ENCODE data around the gene CNTN2. TPM values are rescaled to one million over a fixed set of nuclear protein-coding genes. Genes with fewer than 3 reads are reported as not detected.

Gene CNTN2
- polyA plus RNA-seq, 1 donor: 1.2 TPM

DNA sequence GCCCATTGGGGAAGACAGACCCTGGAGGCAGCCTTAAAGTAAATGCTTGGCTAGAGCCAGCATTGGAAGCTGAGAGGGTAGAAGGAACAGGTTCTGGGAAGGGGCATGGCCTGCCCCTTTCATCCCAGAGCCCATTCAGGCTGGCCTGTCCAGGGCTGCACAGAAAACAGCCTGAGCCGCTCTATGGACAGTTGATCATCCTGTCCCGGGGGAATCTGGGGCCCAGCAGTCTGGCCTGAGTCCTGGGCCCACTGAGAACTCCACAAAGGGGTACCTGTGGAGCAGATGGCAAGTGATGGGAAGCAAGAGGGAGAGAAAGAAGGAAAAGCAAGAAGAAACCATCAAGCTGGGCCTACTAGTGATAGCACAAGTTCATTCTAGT, 28.0 kb downstream of the CNTN2 start:
- WGBS (ENCODE audit: insufficient coverage, low lambda C conversion rate): no CpG with 5 or more reads among the region's 2 CpGs
- no peaks in the 10 kb centered on the region for H3K4me1 ChIP-seq (ENCODE audit: control insufficient read depth, insufficient read depth, low read length)
- no peaks in the 10 kb centered on the region for H3K36me3 ChIP-seq (ENCODE audit: control insufficient read depth, insufficient read depth, low read length)
- no peak for DNase-seq
- H3K4me3 ChIP-seq (ENCODE audit: low read length): no peak overlapping the region
- H3K27me3 ChIP-seq (ENCODE audit: control insufficient read depth, insufficient read depth, low read length): no peaks in the 10 kb centered on the region
- H3K27ac ChIP-seq (ENCODE audit: low read length): no peak overlapping the region
- no peaks in the 10 kb centered on the region for H3K9me3 ChIP-seq (ENCODE audit: control insufficient read depth, low read depth, low read length)

DNA sequence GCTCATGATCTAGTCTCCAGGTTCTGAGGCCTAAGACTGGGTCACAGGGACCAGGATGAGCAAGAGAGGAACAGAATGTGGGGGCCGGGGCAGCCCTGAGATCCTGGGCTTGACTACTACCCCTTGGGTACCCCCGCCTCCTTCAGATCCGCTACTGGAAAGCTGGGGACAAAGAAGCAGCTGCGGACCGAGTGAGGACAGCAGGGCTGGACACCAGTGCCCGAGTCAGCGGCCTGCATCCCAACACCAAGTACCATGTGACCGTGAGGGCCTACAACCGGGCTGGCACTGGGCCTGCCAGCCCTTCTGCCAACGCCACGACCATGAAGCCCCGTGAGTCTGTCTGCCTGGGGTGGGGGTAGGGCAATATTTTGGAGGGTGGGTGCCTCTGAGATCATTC, 28.8 kb downstream of the CNTN2 start:
- Histone ChIP-seq H3K27ac (ENCODE audit: low read length) (no peak overlapping the region), H3K4me3 (ENCODE audit: low read length) (no peak overlapping the region), H3K4me1 (ENCODE audit: control insufficient read depth, insufficient read depth, low read length) (no peaks in the 10 kb centered on the region), H3K36me3 (ENCODE audit: control insufficient read depth, insufficient read depth, low read length) (no peaks in the 10 kb centered on the region), H3K27me3 (ENCODE audit: control insufficient read depth, insufficient read depth, low read length) (no peaks in the 10 kb centered on the region), H3K9me3 (ENCODE audit: control insufficient read depth, low read depth, low read length) (no peaks in the 10 kb centered on the region)
- no CpG with 5 or more reads among the region's 12 CpGs for WGBS (ENCODE audit: insufficient coverage, low lambda C conversion rate)
- no peak for DNase-seq

DNA sequence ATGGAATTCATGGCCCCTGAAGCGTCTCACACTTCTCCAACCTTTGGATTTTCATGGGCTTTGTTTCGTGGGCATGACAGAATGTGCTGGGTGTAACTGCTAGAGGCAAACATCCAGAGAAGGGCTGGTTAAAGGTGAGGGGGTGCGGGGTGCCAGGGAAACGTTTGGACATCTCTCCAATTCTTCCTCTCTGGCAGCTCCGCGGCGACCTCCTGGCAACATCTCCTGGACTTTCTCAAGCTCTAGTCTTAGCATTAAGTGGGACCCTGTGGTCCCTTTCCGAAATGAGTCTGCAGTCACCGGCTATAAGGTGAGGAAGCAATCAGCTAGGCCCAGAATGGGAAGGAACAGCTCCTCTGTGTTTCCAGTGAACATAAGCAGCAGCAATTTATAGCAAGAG, 29.3 kb downstream of the CNTN2 start:
- Histone ChIP-seq H3K27me3 (ENCODE audit: control insufficient read depth, insufficient read depth, low read length) (no peaks in the 10 kb centered on the region), H3K4me1 (ENCODE audit: control insufficient read depth, insufficient read depth, low read length) (no peaks in the 10 kb centered on the region), H3K36me3 (ENCODE audit: control insufficient read depth, insufficient read depth, low read length) (no peaks in the 10 kb centered on the region), H3K9me3 (ENCODE audit: control insufficient read depth, low read depth, low read length) (no peaks in the 10 kb centered on the region), H3K27ac (ENCODE audit: low read length) (no peak overlapping the region), H3K4me3 (ENCODE audit: low read length) (no peak overlapping the region)
- DNase-seq: no peak
- WGBS (ENCODE audit: insufficient coverage, low lambda C conversion rate): no CpG with 5 or more reads among the region's 9 CpGs

DNA sequence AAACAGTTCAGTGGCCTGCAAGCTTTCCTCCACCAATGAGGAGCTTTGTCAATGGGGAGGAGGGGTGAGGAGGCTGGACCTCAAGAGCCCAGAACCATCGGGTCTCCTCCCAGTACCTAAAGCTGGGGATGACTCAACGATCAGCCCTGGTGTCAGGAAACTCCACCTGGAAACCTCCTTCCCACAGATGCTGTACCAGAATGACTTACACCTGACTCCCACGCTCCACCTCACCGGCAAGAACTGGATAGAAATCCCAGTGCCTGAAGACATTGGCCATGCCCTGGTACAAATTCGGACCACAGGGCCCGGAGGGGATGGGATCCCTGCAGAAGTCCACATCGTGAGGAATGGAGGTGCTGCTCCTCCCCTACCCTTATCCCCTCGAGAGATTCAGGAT, 29.9 kb downstream of the CNTN2 start:
- no CpG with 5 or more reads among the region's 8 CpGs for WGBS (ENCODE audit: insufficient coverage, low lambda C conversion rate)
- Histone ChIP-seq H3K4me1 (ENCODE audit: control insufficient read depth, insufficient read depth, low read length) (no peaks in the 10 kb centered on the region), H3K4me3 (ENCODE audit: low read length) (no peak overlapping the region)

DNA sequence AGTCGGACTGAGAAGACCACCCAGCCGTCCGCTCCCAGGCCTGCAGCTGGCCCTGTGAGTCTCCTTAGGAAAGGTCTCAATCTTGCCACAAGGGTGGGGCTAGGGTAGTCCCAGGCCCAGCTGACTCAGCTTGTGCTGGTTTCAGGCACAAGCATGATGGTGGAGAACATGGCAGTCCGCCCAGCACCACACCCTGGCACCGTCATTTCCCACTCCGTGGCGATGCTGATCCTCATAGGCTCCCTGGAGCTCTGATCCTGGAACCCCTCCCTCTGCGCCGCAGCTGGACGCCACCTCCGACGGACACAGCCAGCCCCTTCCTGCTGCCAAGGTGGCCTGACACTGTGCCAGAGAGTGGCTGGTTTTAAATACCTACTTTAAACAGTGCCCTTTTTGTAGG, 30.5 kb downstream of the CNTN2 start:
- no CpG with 5 or more reads among the region's 12 CpGs for WGBS (ENCODE audit: insufficient coverage, low lambda C conversion rate)

More for the DNA sequence above, 29.9 kb downstream of the CNTN2 start:
- H3K27ac ChIP-seq (ENCODE audit: low read length): no peak overlapping the region
- DNase-seq: no peak
- H3K27me3 ChIP-seq (ENCODE audit: control insufficient read depth, insufficient read depth, low read length): no peaks in the 10 kb centered on the region
- no peaks in the 10 kb centered on the region for H3K9me3 ChIP-seq (ENCODE audit: control insufficient read depth, low read depth, low read length)
- no peaks in the 10 kb centered on the region for H3K36me3 ChIP-seq (ENCODE audit: control insufficient read depth, insufficient read depth, low read length)

DNA sequence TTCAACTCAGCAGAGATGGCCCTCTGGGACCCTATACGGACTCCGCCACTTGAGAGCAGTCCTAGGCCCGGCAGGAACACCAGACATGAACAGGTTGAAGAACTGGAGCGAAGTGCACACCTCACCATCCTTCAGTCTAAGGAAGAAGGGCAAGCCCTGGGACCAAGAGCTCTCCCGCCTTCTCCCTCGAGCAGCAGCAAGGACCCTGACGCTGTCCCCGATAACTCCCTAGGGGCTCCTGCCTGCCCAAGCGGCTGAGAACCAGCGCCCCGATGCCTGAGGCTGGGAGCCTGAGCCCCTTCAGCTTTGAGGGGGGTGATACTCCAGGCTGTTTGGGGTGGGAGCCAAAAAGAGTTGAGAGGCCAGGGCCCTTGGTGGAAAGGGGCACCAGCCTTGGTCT, 31.1 kb downstream of the CNTN2 start:
- H3K27me3 ChIP-seq (ENCODE audit: control insufficient read depth, insufficient read depth, low read length): no peaks in the 10 kb centered on the region
- no CpG with 5 or more reads among the region's 11 CpGs for WGBS (ENCODE audit: insufficient coverage, low lambda C conversion rate)

More for the DNA sequence above, 30.5 kb downstream of the CNTN2 start:
- no peak for DNase-seq
- Histone ChIP-seq H3K4me3 (ENCODE audit: low read length) (no peak overlapping the region), H3K9me3 (ENCODE audit: control insufficient read depth, low read depth, low read length) (no peaks in the 10 kb centered on the region), H3K36me3 (ENCODE audit: control insufficient read depth, insufficient read depth, low read length) (no peaks in the 10 kb centered on the region), H3K27me3 (ENCODE audit: control insufficient read depth, insufficient read depth, low read length) (no peaks in the 10 kb centered on the region), H3K4me1 (ENCODE audit: control insufficient read depth, insufficient read depth, low read length) (no peaks in the 10 kb centered on the region), H3K27ac (ENCODE audit: low read length) (no peak overlapping the region)

DNA sequence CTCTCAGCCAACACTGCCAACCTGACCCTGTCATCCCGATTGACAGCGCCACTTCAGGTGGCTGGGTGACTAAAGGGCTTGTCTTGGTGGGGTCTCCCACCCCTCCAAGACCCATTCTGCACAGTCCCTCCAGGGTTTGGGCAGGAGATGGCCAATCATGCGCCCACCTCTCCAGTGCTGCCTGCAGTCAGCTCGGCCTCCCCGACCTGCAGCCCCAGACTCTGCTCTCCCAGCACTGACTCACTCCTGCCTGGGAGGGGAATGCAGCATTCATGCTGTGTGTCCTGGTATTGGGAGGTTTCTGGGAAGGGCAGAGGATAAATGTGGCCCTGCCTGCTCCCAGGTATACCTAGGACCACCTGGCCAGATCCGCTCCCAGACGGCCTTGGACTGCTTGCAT, 31.5 kb downstream of the CNTN2 start:
- no peak for DNase-seq
- no peaks in the 10 kb centered on the region for H3K27me3 ChIP-seq (ENCODE audit: control insufficient read depth, insufficient read depth, low read length)
- H3K4me3 ChIP-seq (ENCODE audit: low read length): no peak overlapping the region
- no peak overlapping the region for H3K27ac ChIP-seq (ENCODE audit: low read length)
- H3K9me3 ChIP-seq (ENCODE audit: control insufficient read depth, low read depth, low read length): no peaks in the 10 kb centered on the region
- WGBS (ENCODE audit: insufficient coverage, low lambda C conversion rate): no CpG with 5 or more reads among the region's 7 CpGs
- H3K36me3 ChIP-seq (ENCODE audit: control insufficient read depth, insufficient read depth, low read length): no peaks in the 10 kb centered on the region
- no peaks in the 10 kb centered on the region for H3K4me1 ChIP-seq (ENCODE audit: control insufficient read depth, insufficient read depth, low read length)

More for the DNA sequence above, 31.1 kb downstream of the CNTN2 start:
- no peak for DNase-seq
- H3K9me3 ChIP-seq (ENCODE audit: control insufficient read depth, low read depth, low read length): no peaks in the 10 kb centered on the region
- no peaks in the 10 kb centered on the region for H3K4me1 ChIP-seq (ENCODE audit: control insufficient read depth, insufficient read depth, low read length)
- no peak overlapping the region for H3K27ac ChIP-seq (ENCODE audit: low read length)
- no peak overlapping the region for H3K4me3 ChIP-seq (ENCODE audit: low read length)
- no peaks in the 10 kb centered on the region for H3K36me3 ChIP-seq (ENCODE audit: control insufficient read depth, insufficient read depth, low read length)

DNA sequence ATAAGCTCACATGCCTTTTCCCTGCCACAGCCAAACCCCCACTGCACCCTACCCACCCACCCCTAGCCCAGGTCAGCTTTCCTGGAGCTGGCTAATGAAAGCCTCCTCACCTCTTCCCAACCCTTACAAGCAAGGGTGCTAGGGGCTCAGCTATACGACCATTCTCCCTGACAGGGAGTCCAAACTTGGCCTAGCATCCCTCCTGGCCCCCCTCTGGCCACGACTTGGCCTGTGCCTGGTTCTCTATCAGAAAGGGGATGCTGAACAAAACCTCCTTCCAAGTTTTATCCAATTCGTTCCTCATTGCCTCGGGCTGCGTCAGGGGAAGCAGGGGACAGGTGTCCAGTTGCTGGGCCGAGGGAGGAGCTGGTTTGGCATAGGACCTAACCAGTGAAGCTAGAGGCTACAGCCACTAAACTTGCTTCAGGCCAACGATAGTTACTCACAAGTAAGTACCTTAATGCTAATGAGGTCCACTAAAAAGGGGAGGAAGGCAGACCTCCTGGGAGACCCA, 32.7 kb downstream of the CNTN2 start:
- no CpG with 5 or more reads among the region's 7 CpGs for WGBS (ENCODE audit: insufficient coverage, low lambda C conversion rate)
- no peaks in the 10 kb centered on the region for H3K36me3 ChIP-seq (ENCODE audit: control insufficient read depth, insufficient read depth, low read length)
- no peaks in the 10 kb centered on the region for H3K4me1 ChIP-seq (ENCODE audit: control insufficient read depth, insufficient read depth, low read length)
- H3K27ac ChIP-seq (ENCODE audit: low read length): no peak overlapping the region
- H3K4me3 ChIP-seq (ENCODE audit: low read length): no peak overlapping the region
- DNase-seq: no peak
- H3K9me3 ChIP-seq (ENCODE audit: control insufficient read depth, low read depth, low read length): no peaks in the 10 kb centered on the region
- H3K27me3 ChIP-seq (ENCODE audit: control insufficient read depth, insufficient read depth, low read length): no peaks in the 10 kb centered on the region

DNA sequence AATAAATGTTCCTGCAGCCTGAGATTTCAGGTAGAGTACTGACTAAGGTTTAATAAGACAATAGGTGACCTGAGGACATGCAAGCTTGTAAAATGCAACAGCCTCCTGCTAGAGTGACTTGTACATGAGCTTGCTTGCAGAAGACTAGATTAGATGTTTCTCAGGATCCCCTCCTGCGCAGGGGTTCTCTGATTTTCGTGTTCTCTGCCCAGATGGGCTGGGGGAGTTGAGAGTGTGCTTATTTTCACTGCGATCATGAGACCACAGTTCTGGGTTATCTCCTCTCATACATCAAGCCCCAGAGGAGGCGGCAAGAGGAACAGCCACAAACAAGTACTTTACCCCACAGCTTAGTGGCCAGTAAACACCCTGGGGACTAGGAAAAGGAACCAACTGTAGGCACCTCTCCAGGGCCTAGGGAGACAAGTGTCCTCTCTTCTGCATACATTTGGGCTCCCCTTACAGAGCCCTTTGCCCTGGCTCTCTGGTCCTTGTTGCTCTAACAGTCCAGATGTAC, 33.3 kb downstream of the CNTN2 start:
- H3K27me3 ChIP-seq (ENCODE audit: control insufficient read depth, insufficient read depth, low read length): no peaks in the 10 kb centered on the region
- WGBS (ENCODE audit: insufficient coverage, low lambda C conversion rate): no CpG with 5 or more reads among the region's 4 CpGs
- no peak for DNase-seq

DNA sequence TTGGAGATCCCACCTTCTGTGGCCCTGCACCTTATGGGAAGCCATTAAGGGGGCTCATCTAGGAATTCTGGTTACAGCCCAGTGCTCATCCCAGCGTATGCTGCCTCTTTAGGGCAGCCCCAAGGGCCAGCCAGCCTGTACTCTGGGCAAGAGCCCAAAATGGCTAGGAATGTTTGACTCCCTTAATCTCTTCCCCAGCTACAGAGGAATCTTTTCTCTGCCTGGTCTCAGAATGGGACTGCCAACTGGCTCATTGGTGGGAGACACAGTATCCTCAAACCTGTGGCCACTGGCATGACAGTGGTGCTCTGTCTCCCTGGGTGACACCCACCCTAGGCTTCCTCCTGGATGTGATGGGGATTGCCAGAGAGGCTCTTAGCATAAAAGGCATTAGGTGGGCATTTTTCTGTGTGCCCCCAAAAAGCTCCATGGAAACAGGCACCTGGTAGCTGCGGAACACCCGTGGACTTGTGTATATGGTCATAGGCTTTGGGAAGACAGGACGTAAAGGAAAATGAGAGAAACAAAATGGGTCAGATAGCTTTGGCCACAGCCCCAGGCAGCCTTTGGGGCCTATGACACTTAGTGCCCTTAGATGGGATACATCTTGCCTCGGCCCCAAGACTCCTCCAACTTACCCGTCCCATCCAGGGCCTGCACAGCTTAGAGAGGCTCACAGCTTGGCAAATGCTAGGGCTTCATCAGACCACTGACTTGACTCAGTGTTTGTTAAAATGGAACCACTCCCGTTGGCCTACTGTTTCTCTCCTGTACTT, 34.3 kb downstream of the CNTN2 start:
- Histone ChIP-seq H3K4me3 (ENCODE audit: low read length) (no peak overlapping the region), H3K27me3 (ENCODE audit: control insufficient read depth, insufficient read depth, low read length) (no peaks in the 10 kb centered on the region), H3K27ac (ENCODE audit: low read length) (no peak overlapping the region), H3K36me3 (ENCODE audit: control insufficient read depth, insufficient read depth, low read length) (no peaks in the 10 kb centered on the region), H3K9me3 (ENCODE audit: control insufficient read depth, low read depth, low read length) (no peaks in the 10 kb centered on the region), H3K4me1 (ENCODE audit: control insufficient read depth, insufficient read depth, low read length) (no peaks in the 10 kb centered on the region)
- no peak for DNase-seq
- 100% methylated on average over 1 of the region's 7 CpGs for WGBS (ENCODE audit: insufficient coverage, low lambda C conversion rate)

More for the DNA sequence above, 33.3 kb downstream of the CNTN2 start:
- H3K9me3 ChIP-seq (ENCODE audit: control insufficient read depth, low read depth, low read length): no peaks in the 10 kb centered on the region
- no peak overlapping the region for H3K27ac ChIP-seq (ENCODE audit: low read length)
- no peaks in the 10 kb centered on the region for H3K36me3 ChIP-seq (ENCODE audit: control insufficient read depth, insufficient read depth, low read length)
- H3K4me3 ChIP-seq (ENCODE audit: low read length): no peak overlapping the region
- no peaks in the 10 kb centered on the region for H3K4me1 ChIP-seq (ENCODE audit: control insufficient read depth, insufficient read depth, low read length)

DNA sequence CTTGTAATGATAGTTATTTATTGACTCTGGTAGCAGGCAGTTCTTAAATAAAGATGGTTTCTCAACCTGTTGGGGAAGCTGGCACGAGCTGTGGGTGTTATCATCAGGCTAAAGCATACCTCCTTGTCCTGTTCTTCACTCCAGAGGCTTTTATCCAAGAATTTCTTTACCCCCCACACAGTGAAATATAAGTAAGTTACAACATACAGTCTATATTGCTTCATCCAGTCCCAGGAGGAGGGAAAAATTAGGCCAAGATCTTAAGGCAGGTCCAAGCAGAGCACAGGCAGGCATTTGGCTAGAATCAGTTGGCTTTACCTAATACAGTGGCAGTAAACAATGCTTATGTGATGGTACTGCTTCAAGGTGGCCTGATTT, 34.9 kb downstream of the CNTN2 start:
- no peak for DNase-seq
- Histone ChIP-seq H3K4me1 (ENCODE audit: control insufficient read depth, insufficient read depth, low read length) (no peaks in the 10 kb centered on the region), H3K27ac (ENCODE audit: low read length) (no peak overlapping the region), H3K27me3 (ENCODE audit: control insufficient read depth, insufficient read depth, low read length) (no peaks in the 10 kb centered on the region), H3K9me3 (ENCODE audit: control insufficient read depth, low read depth, low read length) (no peaks in the 10 kb centered on the region), H3K36me3 (ENCODE audit: control insufficient read depth, insufficient read depth, low read length) (no peaks in the 10 kb centered on the region), H3K4me3 (ENCODE audit: low read length) (no peak overlapping the region)
- no CpG with 5 or more reads among the region's 1 CpG for WGBS (ENCODE audit: insufficient coverage, low lambda C conversion rate)

All from large intestine (tissue), 3 donors.